Medulla oblongata (tissue), 1 donor: ENCODE results near the gene ITGB3.
"Not testable (repeated sequence)": the region's sequence is repeated elsewhere in the genome, so short reads cannot be mapped to it uniquely, and the experiment has no call there.

Experiments
- DNase-seq: peaks from one replicate; pipeline ENCODE4 v3.0.0-alpha.2; 2015; ENCODE audit errors: extremely low spot score

ITGB3 gene

GRCh38 chr17:47253541-47254402, at the start of gene ITGB3:
Gene ITGB3 (plus strand): TSS chr17:47253827. CDS start chr17:47253862, 35 bp downstream.
- DNase-seq = peak; percentile 51

DNA sequence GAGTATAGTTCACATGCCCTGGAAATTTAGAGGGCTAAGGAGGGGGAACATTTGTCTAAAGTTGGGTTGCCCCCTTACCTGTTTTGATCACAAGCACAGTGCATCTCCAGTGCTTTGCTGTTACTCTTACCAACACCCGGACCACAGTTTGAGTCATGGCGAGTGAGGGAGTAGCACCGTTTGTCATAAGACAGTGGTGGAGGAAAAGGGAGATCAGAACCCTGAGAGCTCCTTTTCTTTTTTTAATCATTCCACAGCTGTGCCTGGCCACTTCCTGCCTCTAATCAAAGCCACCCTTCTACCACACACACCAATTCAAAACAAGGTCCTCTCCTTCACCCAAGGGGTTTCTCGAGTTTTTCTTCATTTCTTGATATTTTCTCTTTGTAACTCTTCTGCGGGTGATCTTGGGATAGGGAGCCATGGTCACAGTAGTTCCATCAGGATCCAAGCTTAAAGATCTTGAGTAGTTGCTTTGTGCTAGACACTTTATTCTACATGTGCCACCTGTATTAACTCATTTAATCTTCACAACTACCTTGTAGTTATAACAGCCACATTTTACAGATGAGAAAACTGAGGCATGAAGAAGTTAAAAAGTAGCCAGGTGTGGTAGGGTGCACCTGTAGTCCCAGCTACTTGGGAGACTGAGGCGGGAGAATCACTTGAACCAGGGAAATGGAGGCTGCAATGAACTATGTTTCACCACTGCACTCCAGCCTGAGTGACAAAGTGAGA, 49.5 kb upstream of the ITGB3 start:
- DNase-seq = no peak

DNA sequence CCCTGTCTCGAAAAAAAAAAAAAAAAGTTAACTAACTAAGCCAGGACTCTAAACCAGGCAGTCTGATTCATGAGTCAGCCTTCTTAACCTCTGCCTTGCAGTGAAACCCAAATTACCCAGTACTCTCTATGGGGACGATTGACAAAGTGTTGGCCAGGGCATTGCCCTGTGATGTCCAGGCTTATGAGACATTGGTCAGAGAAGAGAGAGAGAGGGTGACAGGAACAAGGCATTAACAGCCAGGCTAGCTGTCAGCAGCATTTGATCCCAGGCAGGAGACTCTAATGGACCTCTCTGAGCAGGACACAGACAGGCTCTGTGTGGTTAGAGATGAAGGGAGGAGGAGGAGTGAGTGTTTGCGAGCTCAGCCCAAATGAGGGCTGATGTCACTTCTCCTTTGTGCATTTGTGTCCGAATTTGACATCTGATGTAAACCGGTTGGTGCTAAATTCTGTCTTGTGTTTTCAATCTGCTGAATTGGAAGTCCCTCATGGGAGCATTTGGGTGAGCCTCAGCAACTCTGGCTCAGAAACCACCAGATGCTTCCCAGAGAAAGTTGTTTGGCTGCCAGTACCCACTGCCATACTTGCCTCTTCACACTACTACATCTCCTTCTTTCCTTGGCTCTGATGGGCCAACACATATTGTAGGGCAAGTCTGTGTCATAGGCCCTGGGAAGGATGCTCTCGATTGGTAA, 48.8 kb upstream of the ITGB3 start:
- peak; percentile 90 for DNase-seq

DNA sequence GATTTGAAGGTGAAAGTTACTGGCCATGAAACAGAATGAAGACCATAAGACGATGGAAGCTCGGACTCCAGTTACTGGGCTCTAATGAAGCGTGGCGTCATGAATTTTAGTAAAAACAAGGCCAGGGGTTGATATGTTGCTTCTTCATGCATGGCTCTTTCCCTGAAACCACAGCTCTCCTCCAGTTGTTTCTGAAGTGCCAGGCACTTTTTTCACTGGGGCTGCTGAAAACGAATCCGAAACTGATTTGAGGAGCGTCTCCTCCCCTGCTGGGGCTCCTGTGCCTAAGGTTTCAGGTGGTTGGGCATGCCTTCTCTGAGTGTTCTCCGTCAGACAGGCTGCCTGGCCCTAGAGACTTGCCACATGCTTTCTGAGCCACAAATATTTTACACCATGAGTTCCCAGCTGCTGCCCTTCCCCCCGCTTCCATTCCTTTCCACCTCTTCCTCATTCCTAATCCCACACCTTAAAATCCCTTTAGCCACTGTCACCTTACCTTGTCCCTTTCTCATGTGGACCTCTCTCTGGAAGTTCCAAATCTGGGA, 48.1 kb upstream of the ITGB3 start:
- DNase-seq = peak; percentile 56

DNA sequence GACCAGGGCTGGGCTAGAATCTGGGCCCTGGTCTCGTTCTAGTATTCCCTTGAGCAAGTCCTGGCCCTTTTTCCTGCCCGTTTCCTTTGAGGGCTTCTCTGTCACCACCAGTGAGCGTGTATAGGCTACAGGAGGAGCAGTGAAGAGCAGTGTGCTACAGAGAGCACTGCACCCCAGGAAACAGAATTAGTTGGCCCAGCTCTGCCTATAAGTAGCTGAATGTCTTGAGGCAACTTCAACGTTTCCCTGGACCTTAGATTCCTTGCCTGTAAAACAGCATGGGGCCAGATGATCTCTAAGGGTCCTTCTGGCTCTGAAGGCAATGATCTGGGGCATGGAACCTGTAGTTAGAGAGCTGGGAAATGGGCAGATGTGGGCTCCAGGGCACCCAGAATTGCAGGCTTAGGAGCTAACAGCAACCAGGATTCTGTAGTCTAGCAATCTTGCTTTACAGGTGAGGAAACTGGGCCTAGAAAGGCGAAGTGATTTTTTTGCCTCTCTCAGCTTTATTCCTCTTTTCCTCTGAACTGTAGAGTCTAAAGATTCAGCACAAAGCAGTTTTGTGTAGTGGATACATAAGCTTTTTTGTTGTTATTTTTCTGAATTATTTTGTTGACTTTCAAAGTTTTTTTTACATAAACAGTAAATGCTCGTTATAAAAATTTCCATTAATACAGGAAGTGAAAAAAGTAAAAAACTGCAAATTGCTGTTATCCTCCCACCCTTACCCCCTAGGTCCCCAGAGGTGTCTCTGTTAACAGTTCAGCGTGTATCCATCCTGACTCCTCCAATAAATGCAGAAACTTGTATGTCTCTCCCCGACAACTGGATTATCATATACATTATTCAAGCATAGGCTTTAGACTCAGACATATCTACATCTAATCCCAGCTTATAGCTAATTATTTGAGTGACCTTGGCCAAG, 46.2 kb upstream of the ITGB3 start:
- DNase-seq = no peak

DNA sequence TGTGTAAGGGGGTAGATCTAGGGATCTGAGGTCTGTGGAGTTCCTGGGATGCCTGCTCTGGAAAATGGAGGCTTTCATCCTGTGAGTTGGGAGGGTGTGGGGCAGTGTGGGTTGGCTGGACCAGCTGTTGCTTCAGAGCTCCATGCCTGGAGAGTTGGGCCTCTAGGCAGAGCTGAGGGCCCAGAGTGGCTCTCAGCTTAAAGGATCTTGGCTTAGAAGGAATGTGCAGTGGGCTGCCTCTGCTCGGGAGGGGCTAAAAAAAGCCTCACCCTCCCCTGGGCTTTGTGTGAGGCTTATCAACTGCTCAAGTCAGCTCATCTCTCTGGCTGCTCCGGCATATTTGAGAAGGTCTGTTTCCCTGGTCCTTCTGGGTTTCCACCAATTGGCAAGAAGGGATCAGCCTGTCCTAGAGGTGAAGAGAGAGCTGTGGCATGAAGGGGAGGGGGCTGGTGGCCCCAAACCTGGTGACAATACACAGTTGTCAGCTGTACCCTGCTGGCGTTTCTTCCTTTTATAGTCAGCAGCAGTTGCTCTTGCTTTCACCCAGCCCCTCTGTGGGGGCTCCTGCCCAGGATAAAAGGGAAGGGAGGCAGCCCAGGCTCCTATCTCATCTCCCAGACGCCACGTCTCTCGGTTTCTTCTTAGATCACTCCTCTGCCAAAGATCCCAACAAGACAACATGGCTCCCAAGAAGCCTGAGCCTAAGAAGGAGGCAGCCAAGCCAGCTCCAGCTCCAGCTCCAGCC, 44.7 kb upstream of the ITGB3 start, which contains the start of gene MYL4:
TSS of gene MYL4 (plus strand) at position 605 of the 745 bp plus-strand sequence. CDS start at position 680, 75 bp downstream.
- DNase-seq = no peak

DNA sequence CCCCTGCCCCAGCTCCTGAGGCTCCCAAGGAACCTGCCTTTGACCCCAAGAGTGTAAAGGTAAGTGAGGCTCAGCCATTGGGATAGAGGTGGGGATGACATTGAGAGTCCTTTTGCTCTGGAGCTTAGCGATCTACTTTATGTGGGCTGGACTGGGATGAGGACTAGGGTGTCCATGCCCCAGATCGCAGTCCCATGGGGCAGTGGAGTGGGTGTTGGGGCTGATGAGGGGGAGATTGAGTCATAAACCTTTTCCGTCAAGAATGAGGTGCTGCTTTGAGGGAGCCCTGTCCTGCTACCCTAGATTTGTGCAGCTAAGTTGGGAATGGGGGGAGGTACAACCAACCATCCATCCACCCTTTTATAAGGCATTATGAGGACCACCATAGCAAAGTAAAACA, 44.1 kb upstream of the ITGB3 start:
- no peak for DNase-seq

DNA sequence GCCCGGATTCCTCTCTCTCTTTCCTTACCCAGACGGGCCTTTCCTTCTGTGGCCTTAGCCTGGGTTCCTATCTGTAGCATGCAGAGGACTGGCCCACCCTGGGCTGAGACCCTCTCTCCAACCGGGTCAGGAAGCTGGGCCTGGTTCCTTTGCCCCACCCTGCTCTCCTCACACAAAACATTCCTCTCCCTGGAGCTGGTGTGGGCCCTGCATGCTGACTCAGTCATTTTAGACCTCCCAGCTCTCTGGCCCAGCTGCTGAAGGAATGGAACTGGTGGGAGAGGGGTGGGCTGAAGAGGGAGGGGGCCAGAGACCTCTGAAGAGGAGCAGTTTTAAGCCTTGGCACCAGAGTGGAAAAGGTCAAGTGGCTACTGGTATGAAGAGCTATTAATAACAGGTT, 43.5 kb upstream of the ITGB3 start:
- DNase-seq = no peak

GRCh38 chr17:47210779-47211178, 42.8 kb upstream of the ITGB3 start:
- DNase-seq = no peak

DNA sequence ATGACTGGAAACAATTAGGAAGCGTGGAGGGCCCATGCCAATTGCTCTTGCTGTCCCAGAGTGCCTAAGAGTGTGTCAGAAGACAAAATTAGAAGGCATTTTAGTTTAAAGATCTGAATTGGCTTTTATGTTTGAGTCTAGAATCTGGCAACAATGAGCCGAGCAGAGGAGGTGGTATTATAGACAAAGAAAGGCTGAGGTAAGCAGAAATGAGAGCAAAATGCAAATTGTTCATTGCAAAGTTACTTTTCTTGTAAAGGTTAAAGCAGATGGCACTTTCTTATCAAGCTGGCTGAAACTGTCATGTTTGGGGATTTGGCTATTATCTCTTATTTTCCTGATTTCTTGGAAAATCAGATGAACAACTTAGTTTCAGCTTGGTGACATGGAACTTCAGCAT, 41.2 kb upstream of the ITGB3 start:
- DNase-seq = no peak

DNA sequence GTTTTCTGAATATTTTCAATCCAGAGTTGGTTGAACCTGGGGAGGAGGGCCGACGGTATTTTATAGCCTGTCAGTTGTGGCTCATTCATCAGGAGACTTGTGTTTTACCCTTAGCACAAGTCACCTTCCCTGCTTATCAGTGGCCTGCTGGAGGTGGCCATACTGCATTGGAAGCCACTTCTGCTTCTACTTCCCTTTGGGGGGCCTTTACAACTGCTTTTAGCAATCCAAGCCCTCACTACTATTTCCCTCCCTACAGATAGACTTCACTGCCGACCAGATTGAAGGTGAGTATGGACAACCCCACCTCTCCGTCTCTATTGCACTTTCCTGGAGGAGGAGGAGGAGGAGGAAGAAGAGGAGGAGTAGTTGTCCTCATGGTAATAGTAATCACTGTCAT, 40.1 kb upstream of the ITGB3 start:
- no peak for DNase-seq

DNA sequence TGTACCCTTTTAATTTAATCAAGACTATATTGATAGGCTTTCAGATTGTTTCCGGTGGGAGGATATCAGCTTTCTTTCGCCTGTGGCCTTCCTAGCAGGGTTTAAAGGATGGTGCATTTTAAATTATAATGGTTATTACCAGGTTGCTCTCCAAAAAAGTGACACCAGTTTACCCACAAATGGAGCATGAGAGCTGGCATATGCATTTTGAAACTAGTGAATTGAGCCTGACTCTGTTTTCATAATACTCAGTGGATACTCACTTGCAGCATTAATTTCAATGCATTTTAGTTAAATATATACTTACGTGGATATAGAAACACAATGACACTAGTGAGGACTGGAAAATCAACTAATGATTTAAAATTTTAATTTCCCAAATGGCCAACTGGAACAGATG, 38.7 kb upstream of the ITGB3 start:
- DNase-seq = no peak

- DNase-seq = not testable (repeated sequence)
Measured at GRCh38 chr17:47216821-47217220, 36.8 kb upstream of the ITGB3 start.

GRCh38 chr17:47217279-47217678, 36.3 kb upstream of the ITGB3 start:
- DNase-seq = not testable (repeated sequence)

DNA sequence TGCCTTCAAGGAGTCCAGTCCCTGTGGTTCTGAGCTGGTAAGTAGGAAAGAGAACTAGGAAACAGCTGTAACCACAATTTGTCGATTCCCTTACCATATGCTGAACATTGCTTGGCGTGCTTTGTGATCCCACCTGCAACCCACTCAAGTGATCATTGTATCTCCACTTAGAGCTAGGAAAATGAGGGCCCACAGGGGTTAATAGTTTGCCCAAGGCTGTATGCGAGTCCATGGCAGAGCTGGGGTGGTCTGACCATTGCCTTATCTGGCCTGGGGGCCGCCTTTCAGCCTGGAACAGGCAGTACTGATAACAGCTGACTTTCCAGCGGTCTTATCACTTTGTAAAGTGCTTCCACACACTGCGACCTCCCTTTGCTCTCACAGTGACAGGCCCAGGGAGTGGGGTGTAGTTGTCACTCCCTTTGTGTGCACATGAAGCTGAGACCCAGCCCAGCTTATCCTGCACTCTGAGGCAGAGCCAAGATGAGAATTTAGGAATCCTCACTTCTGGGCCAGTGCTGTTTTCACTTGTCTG, 34.7 kb upstream of the ITGB3 start:
- DNase-seq = no peak

GRCh38 chr17:47219621-47220475, 33.8 kb upstream of the ITGB3 start:
- DNase-seq = no peak

DNA sequence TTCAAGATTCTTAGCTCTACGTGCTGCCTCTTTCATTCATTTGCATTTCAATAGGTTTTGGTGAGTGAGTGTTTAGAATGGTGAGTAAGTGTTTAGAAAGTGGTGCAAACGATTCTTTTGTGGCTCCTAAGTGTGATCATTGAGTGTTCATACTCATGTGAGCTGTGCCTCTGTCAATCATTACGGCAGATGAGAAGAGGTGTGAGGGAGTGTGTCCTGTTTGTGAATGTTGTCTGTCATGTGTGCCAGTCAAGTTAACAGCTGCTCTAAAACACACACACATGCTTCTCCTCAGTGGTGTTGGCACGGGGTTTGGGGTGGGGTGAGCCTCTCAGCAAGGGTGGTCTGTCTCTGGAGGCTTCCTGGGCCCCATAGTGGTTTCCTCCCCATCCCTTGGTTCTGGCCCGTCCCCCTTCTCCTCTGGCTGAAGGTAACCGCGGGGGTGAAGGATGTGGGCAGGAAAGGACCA, 33.1 kb upstream of the ITGB3 start:
- DNase-seq = no peak

GRCh38 chr17:47221154-47221553, 32.5 kb upstream of the ITGB3 start:
- no peak for DNase-seq

DNA sequence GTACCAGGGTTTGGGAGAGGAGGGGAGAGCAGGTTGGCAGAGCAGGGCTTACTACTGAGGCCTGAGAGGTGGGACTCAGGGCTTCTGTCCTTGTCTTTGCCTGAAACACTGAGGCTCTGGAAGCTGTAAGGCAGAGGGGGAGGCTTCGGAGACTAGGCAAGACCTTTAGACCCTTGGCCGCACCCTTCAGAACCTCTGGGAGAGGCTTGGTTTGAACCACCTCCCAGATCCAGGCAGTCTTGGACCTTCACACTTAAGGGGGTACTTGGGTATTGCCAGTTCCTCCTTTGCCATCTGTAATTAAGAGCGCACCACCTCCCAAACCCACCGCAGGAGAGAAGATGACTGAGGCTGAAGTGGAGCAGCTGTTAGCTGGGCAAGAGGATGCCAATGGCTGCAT, 31.6 kb upstream of the ITGB3 start:
- no peak for DNase-seq
